ENCODE measurements around the gene AHDC1.

AHDC1 gene

DNA sequence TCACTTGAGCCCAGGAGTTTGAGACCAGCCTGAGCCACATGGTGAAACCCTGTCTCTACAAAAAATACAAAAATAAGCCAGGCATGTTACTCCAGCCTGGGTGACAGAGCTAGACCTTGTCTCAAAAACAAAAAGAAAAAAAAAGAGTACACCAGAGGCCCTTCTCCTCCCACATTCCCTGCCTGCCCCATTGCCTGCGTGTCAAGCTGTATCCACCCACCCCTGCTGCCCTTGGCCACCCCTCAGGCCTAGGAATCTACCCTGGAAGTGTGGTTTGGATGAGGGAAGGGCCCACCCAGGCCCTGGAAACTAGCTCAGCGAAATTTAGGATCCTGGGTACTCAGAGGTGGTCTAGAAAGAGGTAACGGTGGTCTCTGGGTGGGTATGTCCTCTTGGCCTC lies 88.3 kb downstream of the AHDC1 start:
- Histone ChIP-seq H3K4me3 (ENCODE audit: extremely low read depth, insufficient read depth, low read length, poor library complexity, severe bottlenecking) (no peak overlapping the region), H3K36me3 (ENCODE audit: control insufficient read depth, insufficient read depth, low read length) (no peaks in the 10 kb centered on the region), H3K4me1 (ENCODE audit: control insufficient read depth, insufficient read depth, low read length, poor library complexity, severe bottlenecking) (peaks cover 22% of the 10 kb centered on the region), H3K27ac (ENCODE audit: low read depth, low read length, severe bottlenecking) (no peak overlapping the region), H3K9me3 (ENCODE audit: control insufficient read depth, low read length) (no peaks in the 10 kb centered on the region)
- WGBS, 2 experiments (ENCODE audit: insufficient coverage in 2 of 2), result 60% methylated on average over 1 of the region's 3 CpGs; no CpG with 5 or more reads in 1 of the 2 experiments

DNA sequence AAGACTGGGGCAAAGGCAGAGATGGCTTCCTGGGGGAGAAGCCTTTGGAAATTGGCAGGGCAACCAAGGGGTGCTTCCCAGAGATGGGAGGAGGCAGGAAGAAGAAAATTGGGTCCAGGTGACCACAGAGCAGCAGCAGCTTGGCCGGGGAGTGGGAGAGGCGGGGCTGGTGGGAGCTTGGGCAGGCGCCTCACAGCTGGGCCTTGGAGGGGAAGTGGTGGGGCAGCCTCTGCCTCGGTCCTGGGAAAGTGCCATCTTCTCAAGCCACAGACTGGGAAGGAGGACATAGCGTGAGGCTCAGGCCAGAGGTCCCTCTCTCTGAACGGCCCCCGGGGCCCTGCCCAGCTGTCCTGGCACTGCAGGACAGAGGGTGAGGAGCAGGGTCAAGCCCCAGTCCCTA lies 90.0 kb downstream of the AHDC1 start:
- H3K4me1 ChIP-seq (ENCODE audit: control insufficient read depth, insufficient read depth, low read length, poor library complexity, severe bottlenecking), result peaks cover 14% of the 10 kb centered on the region
- H3K4me3 ChIP-seq (ENCODE audit: extremely low read depth, insufficient read depth, low read length, poor library complexity, severe bottlenecking), result no peak overlapping the region
- H3K36me3 ChIP-seq (ENCODE audit: control insufficient read depth, insufficient read depth, low read length), result no peaks in the 10 kb centered on the region
- 59 to 83% methylated on average over 3 to 5 of the region's 7 CpGs for WGBS, 2 experiments (ENCODE audit: insufficient coverage in 2 of 2)
- no peaks in the 10 kb centered on the region for H3K9me3 ChIP-seq (ENCODE audit: control insufficient read depth, low read length)
- no peak overlapping the region for H3K27ac ChIP-seq (ENCODE audit: low read depth, low read length, severe bottlenecking)

DNA sequence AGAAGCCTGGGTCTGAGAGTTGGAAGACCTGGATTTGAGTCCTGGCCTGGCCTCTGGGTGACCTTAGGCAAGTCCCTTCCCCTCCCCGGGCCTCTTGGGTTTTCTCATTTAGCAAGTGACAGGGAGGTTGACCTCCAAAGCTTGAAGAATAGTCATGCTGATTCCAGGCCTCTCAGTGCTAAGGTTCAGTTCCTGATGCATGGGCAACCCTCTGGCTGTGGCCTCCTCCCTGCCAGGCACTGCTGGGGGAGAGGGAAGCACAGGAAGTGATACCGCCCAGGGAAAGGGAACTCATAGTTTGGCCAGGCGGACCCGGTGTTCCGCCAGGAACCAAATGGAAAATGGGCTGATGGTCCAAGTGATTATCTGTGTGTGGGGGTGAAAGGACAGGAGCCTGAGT lies 90.4 kb downstream of the AHDC1 start:
- Histone ChIP-seq H3K9me3 (ENCODE audit: control insufficient read depth, low read length) (no peaks in the 10 kb centered on the region), H3K4me1 (ENCODE audit: control insufficient read depth, insufficient read depth, low read length, poor library complexity, severe bottlenecking) (peaks cover 11% of the 10 kb centered on the region), H3K27ac (ENCODE audit: low read depth, low read length, severe bottlenecking) (no peak overlapping the region), H3K4me3 (ENCODE audit: extremely low read depth, insufficient read depth, low read length, poor library complexity, severe bottlenecking) (no peak overlapping the region), H3K36me3 (ENCODE audit: control insufficient read depth, insufficient read depth, low read length) (no peaks in the 10 kb centered on the region)
- WGBS, 2 experiments (ENCODE audit: insufficient coverage in 2 of 2), result 0 to 78% methylated on average over 1 to 5 of the region's 5 CpGs

DNA sequence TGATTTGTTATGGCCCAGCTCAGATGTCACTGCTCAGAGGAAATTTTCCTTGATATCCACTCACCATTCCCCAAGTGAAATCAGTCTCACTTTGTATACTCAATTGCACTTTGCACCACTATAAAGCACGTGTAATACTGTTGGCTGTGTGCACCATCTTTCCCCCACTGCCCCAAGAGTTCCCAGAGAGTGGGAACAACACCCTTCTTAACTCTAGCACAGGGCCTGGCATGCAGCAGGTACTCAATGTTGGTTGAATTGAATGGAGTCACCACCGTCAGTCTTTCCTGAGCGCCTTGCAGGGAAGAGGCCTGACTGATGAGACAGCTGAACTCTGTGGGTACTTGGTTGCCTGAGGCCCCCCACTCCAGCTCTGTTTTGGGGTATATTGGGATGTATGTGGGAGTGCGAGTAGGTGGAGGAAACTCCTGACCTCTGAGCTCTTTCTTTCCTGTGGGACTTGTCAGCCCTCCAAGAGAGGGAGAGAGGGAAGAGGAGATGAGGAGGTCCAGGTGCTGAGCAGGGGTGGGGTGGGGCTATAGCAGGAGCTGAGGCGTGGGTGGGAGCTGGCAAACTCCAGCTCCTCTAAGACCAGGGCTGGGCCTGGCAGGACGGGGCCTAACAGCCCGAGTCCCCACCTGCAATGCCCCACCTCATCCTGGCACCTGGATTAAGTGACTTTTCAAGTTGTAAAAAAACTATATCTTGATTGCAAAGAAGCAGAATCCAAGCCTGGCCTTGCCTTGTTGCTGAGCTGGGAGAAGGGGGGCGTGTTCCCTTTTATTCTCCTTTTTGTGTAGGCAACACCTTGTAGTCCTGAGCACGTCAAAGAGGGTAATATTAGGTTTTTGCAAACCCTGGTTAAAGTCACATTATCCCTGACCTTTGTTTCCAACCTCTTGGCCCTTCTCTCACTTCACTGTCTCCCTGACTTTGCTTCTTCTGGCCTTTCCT lies 94.5 kb downstream of the AHDC1 start:
- WGBS, 2 experiments (ENCODE audit: insufficient coverage in 2 of 2), result 93 to 94% methylated on average over 5 to 7 of the region's 9 CpGs
- Histone ChIP-seq H3K4me3 (ENCODE audit: extremely low read depth, insufficient read depth, low read length, poor library complexity, severe bottlenecking) (no peak overlapping the region), H3K36me3 (ENCODE audit: control insufficient read depth, insufficient read depth, low read length) (no peaks in the 10 kb centered on the region)

DNA sequence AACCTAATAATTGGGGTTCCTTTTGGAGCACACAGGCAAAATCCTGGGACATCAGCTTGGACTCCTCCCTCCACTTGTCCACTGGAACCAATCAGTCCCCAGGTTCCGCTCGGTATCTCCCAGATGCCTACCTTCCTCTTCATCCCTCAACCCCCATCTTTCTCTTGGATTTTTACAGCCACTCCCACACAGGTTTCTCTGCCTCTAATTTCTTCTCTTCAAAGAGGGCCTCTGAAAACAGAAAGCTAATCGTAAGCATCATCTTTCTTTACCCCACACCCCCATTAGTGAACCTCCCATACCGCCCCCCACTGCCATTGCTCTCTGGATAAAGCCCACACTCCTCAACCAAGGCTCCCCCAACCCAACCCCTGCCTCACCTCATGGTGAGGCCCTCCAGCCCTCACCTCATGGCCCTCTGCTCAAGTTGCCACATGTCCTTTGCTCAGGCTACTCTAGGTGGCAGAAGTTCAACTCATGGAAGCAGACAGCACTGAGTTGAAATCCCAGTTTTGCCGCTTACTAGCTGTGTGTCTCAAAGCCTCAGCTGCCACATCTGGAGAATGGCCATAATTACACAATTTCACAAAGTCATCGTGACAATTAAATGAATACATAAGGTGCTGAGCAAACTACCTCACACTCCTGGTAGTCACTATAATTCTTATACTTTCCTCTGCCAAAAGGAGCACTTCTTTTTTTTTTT lies 95.8 kb downstream of the AHDC1 start:
- Histone ChIP-seq H3K36me3 (ENCODE audit: control insufficient read depth, insufficient read depth, low read length) (no peaks in the 10 kb centered on the region), H3K4me3 (ENCODE audit: extremely low read depth, insufficient read depth, low read length, poor library complexity, severe bottlenecking) (no peak overlapping the region), H3K9me3 (ENCODE audit: control insufficient read depth, low read length) (no peaks in the 10 kb centered on the region), H3K4me1 (ENCODE audit: control insufficient read depth, insufficient read depth, low read length, poor library complexity, severe bottlenecking) (peaks cover 8% of the 10 kb centered on the region), H3K27ac (ENCODE audit: low read depth, low read length, severe bottlenecking) (no peak overlapping the region)
- 90 to 95% methylated on average over 4 to 5 of the region's 6 CpGs for WGBS, 2 experiments (ENCODE audit: insufficient coverage in 2 of 2)

More for the DNA sequence above, 94.5 kb downstream of the AHDC1 start:
- Histone ChIP-seq H3K27ac (ENCODE audit: low read depth, low read length, severe bottlenecking) (no peak overlapping the region), H3K9me3 (ENCODE audit: control insufficient read depth, low read length) (no peaks in the 10 kb centered on the region), H3K4me1 (ENCODE audit: control insufficient read depth, insufficient read depth, low read length, poor library complexity, severe bottlenecking) (no peaks in the 10 kb centered on the region)

DNA sequence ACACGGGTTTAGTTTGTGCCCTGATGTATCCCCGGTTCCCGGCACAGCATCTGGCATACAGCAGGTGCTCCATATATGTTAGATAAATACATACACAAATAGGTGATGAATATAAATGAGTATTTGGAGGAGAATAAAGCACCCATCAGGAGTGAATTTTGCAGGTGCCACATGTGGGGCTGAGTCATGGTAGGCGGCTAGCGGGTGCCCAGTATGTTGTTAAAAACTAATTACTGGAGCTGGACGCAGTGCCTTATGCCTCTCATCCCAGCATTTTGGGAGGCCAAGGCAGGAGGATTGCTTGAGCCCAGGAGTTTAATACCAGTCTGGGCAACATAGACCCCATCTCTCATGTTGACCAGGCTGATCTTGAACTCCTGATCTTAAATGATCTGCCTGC lies 97.2 kb downstream of the AHDC1 start:
- no peaks in the 10 kb centered on the region for H3K36me3 ChIP-seq (ENCODE audit: control insufficient read depth, insufficient read depth, low read length)
- peaks cover 8% of the 10 kb centered on the region for H3K4me1 ChIP-seq (ENCODE audit: control insufficient read depth, insufficient read depth, low read length, poor library complexity, severe bottlenecking)
- no peak overlapping the region for H3K27ac ChIP-seq (ENCODE audit: low read depth, low read length, severe bottlenecking)
- no peak overlapping the region for H3K4me3 ChIP-seq (ENCODE audit: extremely low read depth, insufficient read depth, low read length, poor library complexity, severe bottlenecking)
- 97 to 100% methylated on average over 3 of the region's 6 CpGs for WGBS, 2 experiments (ENCODE audit: insufficient coverage in 2 of 2)
- H3K9me3 ChIP-seq (ENCODE audit: control insufficient read depth, low read length), result no peaks in the 10 kb centered on the region

DNA sequence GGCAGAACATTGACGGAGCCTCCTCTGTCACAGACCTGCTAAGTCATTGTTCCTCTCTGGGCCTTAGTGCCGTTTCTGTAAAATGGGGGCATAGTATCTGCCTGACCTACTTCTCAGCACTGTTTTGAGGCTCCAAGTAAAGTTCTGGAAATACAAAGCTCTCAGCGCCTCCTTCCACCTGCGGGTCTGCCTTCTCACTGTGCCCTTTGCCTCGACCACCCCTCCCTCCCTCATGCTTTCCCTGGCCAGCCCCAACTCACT lies 98.6 kb downstream of the AHDC1 start:
- peak overlapping the region; percentile 85 for H3K27ac ChIP-seq (ENCODE audit: low read depth, low read length, severe bottlenecking)
- H3K36me3 ChIP-seq (ENCODE audit: control insufficient read depth, insufficient read depth, low read length), result no peaks in the 10 kb centered on the region
- 62 to 75% methylated on average over 4 of the region's 5 CpGs for WGBS, 2 experiments (ENCODE audit: insufficient coverage in 2 of 2)
- H3K9me3 ChIP-seq (ENCODE audit: control insufficient read depth, low read length), result no peaks in the 10 kb centered on the region
- H3K4me3 ChIP-seq (ENCODE audit: extremely low read depth, insufficient read depth, low read length, poor library complexity, severe bottlenecking), result no peak overlapping the region
- peaks cover 8% of the 10 kb centered on the region for H3K4me1 ChIP-seq (ENCODE audit: control insufficient read depth, insufficient read depth, low read length, poor library complexity, severe bottlenecking)

DNA sequence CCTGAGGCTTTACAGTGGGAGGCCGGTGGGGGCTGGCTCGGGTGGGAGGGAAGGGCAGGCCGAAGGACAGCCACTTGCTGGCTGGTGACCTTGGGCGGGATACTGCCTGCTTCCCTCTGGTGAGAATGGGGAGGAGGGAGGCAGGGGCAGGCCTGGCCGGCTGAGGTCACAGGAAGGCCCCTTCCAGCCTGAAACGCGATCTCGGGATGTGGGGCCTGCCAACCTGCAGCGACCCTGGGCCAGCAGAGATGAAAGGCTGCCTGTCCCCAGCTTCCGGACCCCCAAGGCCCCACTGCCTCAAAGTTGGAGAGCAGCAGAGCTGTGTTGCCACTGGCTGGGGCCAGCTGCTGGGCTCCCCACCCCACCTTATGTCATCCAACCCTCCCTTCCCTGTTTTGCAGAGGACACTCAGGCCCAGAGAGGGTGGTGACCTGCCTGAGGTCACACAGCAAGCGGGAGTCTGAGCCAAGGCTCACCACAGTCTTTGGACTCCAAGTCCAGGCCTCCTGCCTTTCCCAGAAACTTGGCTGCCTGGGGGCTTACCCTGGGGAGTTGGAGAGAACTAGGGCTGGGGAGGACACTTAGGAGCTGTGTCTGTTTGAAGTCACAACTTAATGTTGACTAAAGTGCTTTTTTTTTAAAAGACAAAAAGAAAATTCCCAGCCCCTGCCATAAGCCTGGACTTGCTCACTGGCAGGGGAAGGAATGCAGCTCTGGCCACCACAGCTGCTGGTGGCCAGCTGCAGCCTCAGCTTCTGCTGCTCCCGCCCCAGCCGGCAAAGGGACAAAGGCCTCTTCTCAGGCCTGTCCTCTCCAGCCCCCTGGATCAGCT lies 99.1 kb downstream of the AHDC1 start:
- H3K9me3 ChIP-seq (ENCODE audit: control insufficient read depth, low read length), result no peaks in the 10 kb centered on the region
- peaks cover 8% of the 10 kb centered on the region for H3K4me1 ChIP-seq (ENCODE audit: control insufficient read depth, insufficient read depth, low read length, poor library complexity, severe bottlenecking)
- H3K27ac ChIP-seq (ENCODE audit: low read depth, low read length, severe bottlenecking), result peak overlapping the region; percentile 85
- H3K4me3 ChIP-seq (ENCODE audit: extremely low read depth, insufficient read depth, low read length, poor library complexity, severe bottlenecking), result no peak overlapping the region
- no peaks in the 10 kb centered on the region for H3K36me3 ChIP-seq (ENCODE audit: control insufficient read depth, insufficient read depth, low read length)
- WGBS, 2 experiments (ENCODE audit: insufficient coverage in 2 of 2), result 29 to 30% methylated on average over 6 to 11 of the region's 13 CpGs

DNA sequence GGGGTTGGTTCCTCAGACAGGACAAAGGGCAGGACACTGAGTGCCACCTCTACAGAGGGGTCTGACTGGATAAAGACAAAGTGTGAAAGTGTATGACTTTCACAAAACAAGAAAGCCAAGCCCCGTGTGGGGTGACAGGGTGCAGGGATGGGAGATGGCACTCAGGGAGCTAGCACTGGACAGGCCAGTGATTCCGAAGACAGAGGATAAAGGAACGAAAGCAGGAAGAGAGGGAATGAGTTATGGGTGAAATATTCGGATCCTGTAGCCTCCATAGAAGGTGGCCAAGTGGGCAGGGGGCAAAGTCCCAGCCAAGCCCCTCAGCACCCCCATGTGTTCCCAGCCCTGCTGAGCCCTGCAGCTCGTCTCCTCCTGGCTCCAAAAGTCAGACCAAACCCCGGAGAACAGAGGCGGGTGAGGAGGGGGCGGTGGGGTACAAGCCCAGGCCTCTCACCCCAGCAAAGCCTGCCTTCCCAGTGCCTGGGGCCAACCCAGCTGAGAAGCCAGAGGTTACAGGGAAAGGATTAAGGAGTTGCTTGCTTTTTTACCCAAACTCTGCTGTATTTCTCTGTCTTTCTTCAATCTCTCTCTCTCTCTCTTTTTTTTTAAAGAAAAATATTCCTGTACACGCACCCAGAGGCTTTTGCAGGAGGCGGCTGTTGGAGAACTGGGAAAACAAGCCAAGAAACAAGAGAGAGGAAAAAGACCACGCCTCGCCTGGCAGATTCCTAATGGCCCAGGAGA lies 99.9 kb downstream of the AHDC1 start:
- Histone ChIP-seq H3K27ac (ENCODE audit: low read depth, low read length, severe bottlenecking) (peak overlapping the region; percentile 85), H3K36me3 (ENCODE audit: control insufficient read depth, insufficient read depth, low read length) (no peaks in the 10 kb centered on the region), H3K4me3 (ENCODE audit: extremely low read depth, insufficient read depth, low read length, poor library complexity, severe bottlenecking) (no peak overlapping the region), H3K4me1 (ENCODE audit: control insufficient read depth, insufficient read depth, low read length, poor library complexity, severe bottlenecking) (peaks cover 8% of the 10 kb centered on the region), H3K9me3 (ENCODE audit: control insufficient read depth, low read length) (no peaks in the 10 kb centered on the region)
- WGBS, 2 experiments (ENCODE audit: insufficient coverage in 2 of 2), result 57 to 71% methylated on average over 3 to 6 of the region's 12 CpGs

DNA sequence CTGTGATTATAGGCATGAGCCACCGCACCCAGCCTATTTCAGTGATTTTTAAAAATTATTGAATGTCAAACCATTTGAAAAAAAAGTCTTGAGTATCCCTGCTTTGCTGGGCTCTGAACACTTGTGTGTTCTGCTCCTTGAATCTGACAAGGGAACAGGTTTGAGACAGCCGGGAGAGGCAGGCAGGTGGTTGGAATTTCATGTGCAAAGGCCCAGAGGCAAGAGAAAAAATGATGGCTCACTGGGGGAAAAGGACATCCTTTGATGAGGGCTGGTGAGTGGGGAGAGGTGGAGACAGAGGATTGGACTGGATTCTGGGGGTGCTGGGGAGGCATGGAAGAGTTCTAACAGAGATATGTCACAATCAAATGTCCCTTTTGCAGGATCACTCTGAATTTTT lies 100.9 kb downstream of the AHDC1 start:
- 83 to 92% methylated on average over 1 to 2 of the region's 2 CpGs for WGBS, 2 experiments (ENCODE audit: insufficient coverage in 2 of 2)
- Histone ChIP-seq H3K9me3 (ENCODE audit: control insufficient read depth, low read length) (no peaks in the 10 kb centered on the region), H3K36me3 (ENCODE audit: control insufficient read depth, insufficient read depth, low read length) (no peaks in the 10 kb centered on the region), H3K4me3 (ENCODE audit: extremely low read depth, insufficient read depth, low read length, poor library complexity, severe bottlenecking) (no peak overlapping the region), H3K27ac (ENCODE audit: low read depth, low read length, severe bottlenecking) (no peak overlapping the region), H3K4me1 (ENCODE audit: control insufficient read depth, insufficient read depth, low read length, poor library complexity, severe bottlenecking) (peaks cover 8% of the 10 kb centered on the region)
